Fibroblast of the conjunctiva (primary cell): ENCODE data around the gene RFTN1.

Experiments used
- DNase-seq: peaks from one replicate; pipeline ENCODE4 v3.0.0-alpha.2; 2010; ENCODE audit warnings: low read depth

Gene RFTN1

DNA sequence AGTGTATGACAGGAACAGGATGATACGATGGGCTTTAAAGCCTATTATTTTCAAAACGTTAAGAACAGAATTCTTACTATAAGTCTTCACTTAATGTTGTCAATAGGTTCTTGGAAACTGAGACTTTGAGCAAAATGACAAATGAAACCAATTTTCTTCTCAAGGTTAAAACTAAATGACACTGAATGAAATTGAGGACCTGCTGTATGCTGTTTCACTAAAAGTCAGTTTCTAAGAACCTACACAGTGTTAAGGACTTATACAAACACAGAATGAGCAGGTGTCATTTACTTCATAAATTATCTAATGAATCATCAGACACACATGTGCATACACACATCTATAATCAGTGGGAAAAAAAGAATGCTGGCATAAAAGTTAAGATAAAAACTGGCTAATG lies 106.9 kb downstream of the RFTN1 start:
- DNase-seq: no peak

DNA sequence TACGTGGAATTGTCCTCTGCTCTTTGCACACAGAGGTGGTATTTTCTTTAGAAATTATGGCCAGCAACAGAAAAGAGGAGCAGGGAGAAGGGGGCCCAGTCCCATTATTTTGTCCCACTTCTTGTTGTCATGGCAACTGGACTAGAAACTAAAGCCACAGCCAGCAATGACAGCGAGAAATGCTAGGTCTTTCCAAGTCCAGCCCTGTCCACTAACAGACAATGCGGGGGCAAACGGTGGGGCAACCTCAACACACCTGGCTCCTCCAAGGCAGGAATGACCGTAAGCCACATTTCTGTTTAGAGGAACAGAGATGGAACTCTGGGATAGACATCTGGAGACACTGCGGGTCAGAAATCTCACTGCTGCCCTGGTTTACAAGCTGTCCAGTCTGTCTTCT lies 107.3 kb downstream of the RFTN1 start:
- no peak for DNase-seq

DNA sequence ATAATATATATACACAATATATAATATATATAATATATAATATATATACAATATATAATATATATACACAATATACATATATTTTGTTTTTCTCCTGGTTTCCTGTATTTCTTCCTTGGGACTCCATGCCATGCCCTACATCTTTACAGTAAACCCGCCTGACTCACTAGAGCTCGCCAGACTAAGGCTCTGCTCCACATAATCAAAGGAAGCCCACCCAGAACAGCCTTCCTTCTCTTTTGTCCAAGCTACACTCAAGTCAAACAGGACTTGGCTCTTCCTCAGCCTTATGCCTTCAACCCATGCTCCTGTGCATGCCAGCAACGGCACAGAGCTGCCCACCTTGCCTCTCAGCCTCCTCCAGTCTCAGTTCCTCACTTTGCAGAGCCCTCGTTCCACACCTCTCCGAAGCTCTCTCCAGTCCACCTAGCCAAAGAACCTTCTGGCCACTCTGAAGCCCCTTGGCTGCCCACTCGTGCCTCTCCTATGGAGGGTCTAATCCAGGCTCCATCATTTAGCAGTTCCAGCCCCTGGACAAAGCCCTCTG lies 109.1 kb downstream of the RFTN1 start:
- no peak for DNase-seq

DNA sequence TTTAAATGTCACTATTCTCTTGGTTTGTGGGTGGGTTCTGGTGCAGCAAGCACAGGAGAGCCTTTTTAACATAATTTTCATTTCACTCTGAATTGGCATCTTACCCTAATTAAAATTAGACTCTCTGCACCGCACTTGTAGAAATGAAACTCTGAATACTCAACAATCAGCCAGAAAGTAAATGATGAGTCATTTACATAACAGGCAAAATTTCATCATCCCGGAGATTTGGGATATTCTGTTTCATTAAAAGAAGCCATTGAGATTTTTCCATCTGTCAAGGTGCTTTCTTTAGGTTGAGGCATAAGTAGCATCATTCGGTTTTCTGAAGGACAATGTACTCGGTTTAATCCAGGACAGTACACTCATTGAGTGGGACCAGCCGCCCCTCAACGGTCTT lies 111.0 kb downstream of the RFTN1 start:
- DNase-seq: peak; percentile 40

DNA sequence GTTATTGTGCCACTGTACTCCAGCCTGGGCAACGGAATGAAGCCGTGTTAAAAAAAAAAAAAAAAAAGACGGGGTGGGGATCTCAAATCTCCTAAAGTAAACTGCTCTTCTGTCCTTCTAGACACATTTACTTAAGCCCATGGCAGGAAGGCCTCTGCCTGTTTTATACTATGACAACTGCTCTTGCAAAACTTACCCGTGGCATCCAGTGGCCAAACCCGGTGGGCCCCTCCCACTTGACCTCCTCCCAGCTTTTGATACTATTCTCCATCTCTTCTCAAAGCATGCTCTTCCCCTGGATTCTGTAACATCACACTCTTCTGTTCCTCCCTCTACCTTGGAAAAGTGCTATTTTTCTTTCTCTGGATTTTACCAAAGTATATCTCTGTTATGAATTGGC lies 112.2 kb downstream of the RFTN1 start:
- no peak for DNase-seq

DNA sequence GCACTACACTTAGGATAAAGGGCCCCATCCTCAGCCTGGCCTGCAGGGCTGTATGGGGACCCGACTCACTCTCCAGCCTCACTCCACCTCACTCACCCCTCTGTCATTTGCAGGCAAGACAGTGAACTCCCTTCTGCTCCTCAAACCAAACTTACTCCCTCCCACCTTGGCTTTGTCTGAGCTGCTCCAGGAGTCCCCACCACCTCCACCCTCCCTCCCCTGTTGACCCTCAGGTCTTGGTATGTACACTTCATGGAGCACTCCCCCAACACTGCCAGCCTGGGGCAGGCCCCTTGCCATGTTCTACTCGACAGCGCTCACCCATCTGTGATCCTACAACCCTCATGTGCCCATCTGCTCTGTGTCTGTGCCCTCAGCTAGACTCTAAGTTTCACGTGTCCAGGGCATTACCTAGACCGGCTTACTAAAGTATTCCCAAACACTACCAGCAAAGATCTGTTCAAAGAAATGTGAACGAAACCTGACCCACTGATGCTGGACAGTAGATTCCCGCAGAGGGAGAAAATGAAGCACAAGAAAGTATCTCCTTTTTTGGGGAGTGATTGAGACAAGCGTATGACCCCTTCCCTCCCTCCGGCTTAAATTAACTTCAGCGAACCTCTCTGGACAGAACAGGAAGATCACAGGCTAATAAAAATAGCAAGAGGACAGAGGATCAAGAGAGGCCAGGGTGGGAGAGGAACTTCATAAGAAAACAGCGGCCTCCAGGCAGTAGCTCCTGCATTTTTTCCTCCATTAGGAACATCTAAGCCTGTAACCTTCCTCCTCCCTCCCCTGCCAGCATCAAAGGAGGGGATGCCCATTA lies 113.2 kb downstream of the RFTN1 start:
- DNase-seq: no peak

DNA sequence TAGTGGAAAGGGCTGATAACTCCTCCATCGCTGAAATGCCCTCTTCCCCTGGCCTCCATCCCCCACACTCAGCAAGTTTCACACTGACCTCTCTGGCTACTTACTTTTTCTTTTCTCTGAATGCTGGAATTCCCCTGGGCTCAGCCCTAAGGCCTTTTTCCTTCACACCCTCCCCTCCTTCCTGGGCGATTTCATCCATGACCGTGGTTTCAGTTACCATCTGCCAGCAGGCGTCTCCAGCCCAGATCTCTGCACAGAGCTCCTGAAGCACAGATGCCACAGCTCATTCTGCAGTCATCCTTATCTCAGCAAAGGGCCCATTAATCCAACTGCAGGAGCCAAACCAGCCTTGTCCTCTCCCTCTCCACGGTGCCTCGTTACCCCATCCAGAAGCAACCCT lies 114.0 kb downstream of the RFTN1 start:
- DNase-seq: peak; percentile 49

DNA sequence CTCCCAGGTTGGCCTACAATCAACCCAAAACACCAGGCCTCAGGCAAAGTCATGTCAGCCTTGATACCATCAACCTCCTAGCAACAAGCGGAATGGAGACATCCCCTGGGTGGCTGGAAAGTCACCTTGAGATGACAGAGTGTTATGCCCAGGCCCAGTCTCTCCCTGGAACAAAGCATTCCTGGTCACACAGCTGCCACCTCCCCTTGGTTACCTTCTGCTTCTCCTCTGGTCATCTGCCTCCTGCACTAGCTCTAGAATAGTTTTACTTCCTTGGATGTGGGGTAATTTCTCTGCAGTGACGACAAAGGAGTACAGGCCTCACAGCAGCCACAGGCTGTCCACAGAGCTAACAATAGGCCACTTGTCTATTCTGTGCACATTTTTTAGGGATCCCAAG lies 114.9 kb downstream of the RFTN1 start:
- no peak for DNase-seq

DNA sequence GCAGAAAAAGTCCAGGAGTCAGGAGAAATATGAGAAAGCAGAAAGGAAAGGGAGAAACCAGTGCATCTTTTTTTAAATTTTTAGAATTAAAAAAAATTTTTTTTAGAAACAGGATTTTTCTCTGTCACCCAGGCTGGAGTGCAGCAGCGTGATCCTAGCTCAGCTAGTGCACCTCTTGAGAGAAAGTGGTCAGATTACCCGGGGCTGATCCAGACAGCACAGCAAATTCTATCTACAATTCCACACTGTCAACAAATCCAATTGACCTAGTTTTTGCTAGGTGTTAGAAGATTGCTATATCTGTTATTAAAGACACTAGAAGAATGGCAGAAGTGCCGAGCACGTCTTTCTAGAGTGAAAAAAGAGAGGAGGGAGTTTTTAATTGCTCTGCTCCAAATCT lies 117.3 kb downstream of the RFTN1 start:
- DNase-seq: no peak

DNA sequence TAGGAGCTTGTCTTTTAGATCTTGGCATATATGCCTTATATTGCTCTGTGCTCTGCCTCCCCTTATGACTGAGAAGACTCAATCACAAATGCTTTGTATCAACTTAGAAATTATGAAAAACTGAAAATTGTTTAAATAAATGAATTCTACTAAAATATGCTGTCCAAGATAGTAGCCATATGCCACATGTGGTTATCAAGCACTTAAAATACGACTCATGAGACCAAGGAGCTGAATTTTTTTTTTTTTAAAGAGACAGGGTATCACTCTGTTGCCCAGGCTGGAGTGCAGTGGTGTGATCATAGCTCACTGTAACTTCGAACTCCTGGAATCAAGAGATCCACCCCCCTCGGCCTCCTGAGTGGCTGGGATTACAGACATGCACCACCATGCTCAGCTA lies 118.3 kb downstream of the RFTN1 start:
- DNase-seq: no peak

DNA sequence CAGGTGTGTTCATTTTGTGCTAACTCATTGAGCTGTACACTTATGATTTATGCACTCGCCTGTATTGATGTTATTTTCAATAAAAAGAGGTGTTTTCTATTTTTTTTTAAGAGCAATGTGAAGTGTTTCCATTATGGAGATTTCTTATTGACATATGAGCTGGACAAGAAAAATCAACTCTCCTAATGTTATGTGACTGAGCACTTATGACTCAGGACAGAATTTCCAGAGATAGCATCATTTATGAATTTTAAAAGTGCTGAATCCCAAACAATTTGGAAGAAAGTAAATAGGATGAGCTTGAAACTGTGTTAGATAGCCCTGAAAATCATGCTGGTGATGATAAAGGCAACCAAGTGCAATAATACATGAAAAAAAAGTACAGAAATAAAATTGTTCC lies 118.9 kb downstream of the RFTN1 start:
- no peak for DNase-seq

DNA sequence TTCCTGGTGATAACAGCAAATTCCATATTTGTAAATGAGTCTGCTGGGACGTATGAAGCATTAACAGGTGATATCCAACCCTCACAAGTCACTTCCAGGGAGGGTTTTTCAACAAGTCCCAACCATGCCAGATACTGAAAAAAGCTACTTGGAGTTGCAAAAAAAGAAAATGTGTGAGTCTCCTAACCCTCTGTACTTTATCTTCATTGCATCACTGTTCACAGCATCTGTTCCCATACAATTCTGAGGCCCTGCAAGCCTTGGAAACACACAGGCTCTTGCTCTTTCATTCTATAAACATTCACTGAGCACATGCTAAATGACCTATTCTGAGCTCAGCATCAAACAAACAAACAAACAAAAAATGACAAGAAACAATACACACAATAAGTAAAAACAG lies 120.8 kb downstream of the RFTN1 start:
- DNase-seq: peak; percentile 51

DNA sequence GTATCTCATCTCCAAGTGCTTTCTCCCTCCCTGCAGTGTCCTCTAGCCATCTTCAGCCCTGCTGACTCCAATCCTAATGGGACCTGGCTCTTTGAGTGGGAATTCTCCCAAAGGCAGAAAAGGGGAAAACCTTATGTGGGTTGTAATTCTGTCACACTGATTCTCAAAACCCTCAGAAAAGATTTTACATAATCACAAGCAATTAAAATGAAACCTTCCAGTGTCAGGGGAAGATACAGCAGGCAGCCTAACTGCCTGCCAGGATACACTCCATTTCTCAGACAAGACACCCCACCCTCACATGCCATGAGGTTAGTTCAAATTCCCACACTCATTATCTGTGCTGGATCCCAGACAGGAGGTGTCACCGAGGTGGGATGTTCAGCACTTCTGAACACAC lies 121.4 kb downstream of the RFTN1 start:
- no peak for DNase-seq

DNA sequence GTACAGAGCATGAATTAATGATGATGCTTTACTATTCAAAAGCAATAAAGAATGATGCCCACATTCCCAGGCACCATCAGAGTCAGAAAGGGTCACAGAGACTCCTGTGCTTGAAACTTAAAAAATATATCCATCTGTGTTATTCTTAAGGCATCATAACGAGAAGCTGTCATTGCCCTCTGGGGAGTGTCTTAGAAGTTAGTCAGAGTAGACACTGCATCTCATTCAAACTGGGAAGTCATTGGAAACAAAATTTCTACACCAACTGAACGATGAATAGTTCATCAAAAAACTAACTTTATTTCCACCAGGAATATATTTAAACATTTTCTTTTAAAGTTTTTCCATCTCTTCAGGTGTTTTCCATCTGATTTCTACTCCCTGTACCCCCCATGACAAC lies 122.9 kb downstream of the RFTN1 start:
- DNase-seq: no peak

DNA sequence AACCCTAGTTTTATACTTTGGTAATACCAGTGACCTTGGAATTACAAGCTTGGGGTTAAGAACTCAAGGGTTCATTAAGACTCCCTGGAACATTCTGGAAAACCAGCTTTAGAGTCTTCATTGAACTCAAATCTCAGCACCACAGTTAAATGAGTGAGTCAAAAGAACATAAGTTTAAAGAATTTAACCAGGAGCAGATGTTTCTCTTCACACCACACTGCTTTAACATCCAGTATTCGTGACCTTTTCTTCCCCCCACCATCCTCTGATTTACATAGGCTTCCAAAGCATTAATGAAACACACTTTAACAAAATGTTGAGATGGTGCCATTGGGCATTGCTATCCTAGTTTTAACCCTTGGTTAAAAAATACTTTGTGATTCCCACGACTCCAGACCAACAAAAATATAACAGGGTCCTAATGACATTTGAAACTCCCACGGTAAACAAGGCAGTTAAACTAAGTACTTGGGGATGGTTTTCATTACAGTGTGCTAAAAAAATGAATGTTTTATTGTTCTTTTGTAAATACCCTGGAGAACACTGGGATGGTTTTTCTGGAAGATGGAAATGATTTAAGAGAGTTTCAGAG lies 124.6 kb downstream of the RFTN1 start:
- peak; percentile 65 for DNase-seq

DNA sequence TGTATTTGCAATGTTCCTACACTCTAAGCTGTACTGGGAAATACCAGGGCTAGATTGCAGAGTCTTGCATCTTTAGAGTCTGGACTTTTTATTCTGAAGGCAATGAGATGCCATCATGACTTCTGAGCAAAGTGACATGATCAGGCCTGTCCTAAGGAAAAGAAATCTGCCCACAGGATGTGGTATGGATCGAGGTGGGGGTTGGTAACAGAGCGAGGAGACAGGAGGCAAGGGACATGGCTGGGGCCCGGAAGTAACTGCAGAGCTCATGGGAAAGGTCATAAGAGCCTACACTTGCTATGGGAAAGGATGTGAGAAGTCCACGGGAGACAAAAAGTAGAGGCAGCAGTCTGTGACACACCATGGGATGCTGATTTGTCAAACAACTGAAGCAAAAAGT lies 126.9 kb downstream of the RFTN1 start:
- no peak for DNase-seq

DNA sequence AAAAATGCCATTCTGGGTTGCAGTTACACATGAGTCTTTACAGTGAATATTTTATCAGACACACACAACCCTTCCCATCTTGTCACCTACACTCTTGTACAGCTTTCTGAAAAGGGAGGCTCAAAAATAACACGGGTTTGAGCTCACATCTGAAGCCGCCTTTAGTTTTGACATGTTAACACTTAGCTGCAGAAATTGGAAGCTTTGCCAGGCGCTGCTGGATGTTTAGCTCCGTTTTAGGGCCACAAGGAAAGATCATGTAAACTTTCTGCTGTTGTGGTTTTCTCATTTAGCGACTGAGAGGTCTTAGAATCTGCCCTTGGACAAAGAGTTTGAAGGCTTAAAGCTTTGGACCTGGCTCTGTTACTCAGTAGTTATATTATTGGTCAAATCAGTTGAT lies 128.3 kb downstream of the RFTN1 start:
- DNase-seq: no peak

DNA sequence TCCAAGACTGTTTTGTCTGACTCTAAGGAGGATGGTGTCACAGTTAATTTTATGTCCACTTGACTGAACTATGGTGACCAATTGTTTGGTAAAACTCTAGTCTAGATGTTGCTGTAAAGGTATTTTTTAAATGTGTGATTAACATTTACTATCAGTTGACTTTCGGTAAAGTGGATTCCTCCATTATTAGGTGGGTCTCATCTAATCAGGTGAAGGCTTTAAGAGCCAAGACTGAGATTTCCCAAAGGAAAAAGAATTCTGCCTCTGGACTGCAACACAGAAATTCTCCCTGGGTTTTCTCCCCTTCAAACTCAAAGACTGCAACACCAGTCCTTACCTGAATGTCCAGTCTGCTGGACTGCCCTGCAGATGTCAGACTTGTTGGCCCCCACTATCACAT lies 129.6 kb downstream of the RFTN1 start:
- no peak for DNase-seq

DNA sequence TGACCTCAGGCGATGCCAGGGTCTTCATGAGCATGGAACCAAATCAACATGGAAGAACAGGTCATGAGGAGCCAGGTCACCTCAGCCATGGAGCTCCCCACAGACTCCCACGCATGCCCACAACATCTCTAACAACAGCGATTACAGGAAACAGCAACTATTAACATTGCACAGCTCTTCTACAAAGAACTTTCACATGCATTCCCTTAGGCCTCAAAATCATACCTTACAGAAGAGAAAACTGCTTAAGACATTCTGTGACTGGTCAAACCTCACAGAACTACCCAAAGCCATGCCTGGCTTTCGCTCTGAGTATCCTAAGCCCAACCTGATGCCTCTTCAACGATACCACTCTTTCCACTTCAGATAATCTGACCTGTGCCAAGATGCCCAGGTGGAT lies 130.7 kb downstream of the RFTN1 start:
- no peak for DNase-seq

DNA sequence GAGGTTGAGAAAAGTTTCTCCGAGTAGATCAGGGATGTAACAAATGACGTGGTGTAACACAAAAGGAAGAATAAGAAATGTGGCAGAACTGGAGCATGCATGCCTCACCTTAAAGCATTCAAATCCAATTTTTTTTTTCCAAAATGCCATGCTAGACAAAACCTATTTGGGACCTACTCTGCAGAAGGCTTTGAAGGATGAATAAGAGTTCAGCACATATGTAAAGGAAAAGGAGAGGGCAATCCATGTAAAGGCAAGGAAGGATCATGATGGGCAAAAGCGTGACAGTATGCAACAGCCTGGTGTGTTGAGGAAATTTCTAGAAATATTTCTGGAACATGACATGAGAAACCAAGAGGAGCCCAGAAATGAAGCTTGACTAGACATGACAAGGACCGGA lies 132.1 kb downstream of the RFTN1 start:
- DNase-seq: no peak

DNA sequence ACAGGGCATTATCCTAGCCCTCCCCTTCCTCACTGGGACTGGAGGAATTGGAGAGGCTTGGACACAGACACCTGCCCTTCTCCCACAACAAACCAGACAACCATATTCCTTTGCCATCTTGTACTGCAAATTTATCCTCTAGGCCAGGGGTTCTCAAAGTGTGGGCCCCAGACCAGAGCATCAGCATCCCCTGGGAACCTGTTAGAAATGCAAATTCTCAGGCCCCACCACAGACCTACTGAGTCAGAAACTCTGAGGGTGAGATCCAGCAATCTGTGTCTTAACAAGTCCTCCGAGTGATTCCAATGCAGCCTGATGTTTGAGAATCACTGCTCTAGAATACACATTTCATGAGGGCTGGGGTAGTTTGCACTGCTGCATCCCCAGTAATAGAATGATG lies 133.1 kb downstream of the RFTN1 start:
- DNase-seq: no peak

DNA sequence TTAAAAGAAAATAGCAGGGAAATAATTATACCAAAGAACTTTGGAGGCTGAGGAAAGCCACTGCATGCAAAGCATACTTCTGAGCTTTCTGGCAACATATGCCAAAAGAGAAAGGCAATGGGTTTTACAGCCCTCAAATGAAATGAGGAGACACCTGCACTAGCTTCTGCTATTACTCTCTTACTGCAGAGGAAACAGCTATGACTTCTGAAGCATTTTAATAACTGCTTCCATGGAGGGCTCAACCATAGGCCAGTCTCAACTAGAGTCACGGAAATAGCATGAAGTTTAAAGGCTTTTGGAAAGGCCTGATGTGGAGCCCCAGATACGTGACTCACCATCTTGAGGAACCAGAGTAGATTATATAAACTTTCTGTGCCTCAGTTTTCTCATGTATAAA lies 133.7 kb downstream of the RFTN1 start:
- DNase-seq: no peak

DNA sequence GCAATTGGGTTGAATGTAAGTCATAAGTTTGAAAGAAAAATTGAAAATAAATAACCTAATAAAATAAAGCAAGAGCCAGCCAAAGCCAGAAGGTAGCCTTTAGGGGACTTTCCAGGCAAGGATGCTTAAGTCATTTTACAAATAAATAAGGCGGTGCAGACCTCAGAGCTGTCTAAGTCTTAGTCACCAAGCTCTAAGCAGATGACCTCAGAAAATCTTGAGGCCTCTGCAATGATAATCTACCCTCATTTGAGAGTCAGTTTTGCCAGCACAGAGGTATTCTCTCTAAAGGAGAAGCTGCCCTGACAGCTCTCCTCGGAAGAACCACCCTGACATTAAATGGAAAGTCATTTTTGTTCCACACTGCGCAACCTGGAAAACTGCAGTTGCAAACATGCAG lies 134.6 kb downstream of the RFTN1 start:
- no peak for DNase-seq

DNA sequence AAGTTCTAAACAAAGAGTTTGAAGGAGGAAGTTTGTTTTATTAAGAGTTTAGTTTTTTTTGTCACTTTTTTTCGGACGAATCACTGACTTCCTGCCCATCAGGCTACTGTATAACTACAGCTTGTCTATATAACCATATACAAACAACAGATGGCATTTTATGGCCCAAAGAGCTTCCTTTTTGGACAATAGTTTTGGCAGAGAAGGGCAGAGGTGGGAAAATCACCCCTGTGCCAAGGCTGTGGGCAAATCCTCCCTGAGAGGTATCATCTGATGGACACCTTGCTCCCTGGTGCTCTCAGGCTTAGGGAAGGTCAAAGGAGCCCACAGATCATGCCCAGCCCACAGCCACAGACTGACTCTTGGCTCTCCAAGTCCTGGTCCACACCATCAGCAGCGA lies 135.1 kb downstream of the RFTN1 start:
- no peak for DNase-seq
